Lower leg skin (tissue), 3 donors: Measurements from ENCODE around the gene DDX39B.

Experiments
- CTCF ChIP-seq, 3 donors: fragments of 450-650 bp; IDR thresholded peaks; one replicate each; pipeline ENCODE4 v1.5.1; 2016; ENCODE audit warnings: antibody characterized with exemption in 3 of 3, mild to moderate bottlenecking in 3 of 3, moderate library complexity in 2 of 3
- POLR2A ChIP-seq, 2 donors: fragments of 450-650 bp; IDR thresholded peaks; one replicate each; pipeline ENCODE4 v1.6.1; 2016 to 2017; ENCODE audit warnings: antibody characterized with exemption in 2 of 2, mild to moderate bottlenecking in 1 of 2, moderate library complexity in 1 of 2

- no peak for TF ChIP-seq POLR2A (IDR thresholded peaks at IDR 0.05)
- no peak for TF ChIP-seq CTCF (IDR thresholded peaks at IDR 0.05)
Observed at GRCh38 chr6:31534011-31534410, 7.8 kb downstream of the DDX39B start.
